Endodermal cell (in vitro differentiated cells): Measurements from ENCODE around the gene BSG. TPM values are rescaled to one million over a fixed set of nuclear protein-coding genes. Genes with fewer than 3 reads are reported as not detected.

Source experiments
- DNase-seq: peaks from one replicate; pipeline ENCODE4 v3.0.0-alpha.2; 2017
- H3K27ac ChIP-seq: 2 replicates; pipeline ENCODE4 v1.5.1; 2013; ENCODE audit warnings: mild to moderate bottlenecking, low read depth, low read length, moderate library complexity
- H3K27me3 ChIP-seq: 2 replicates; pipeline ENCODE4 v1.6.1; 2013; ENCODE audit warnings: mild to moderate bottlenecking, low read length, moderate library complexity; ENCODE audit not compliant: insufficient read depth, control insufficient read depth, poor library complexity, severe bottlenecking
- H3K36me3 ChIP-seq: 2 replicates; pipeline ENCODE4 v1.7.0; 2013; ENCODE audit warnings: mild to moderate bottlenecking, low read length, moderate library complexity; ENCODE audit not compliant: control insufficient read depth, insufficient read depth
- H3K4me1 ChIP-seq: one replicate; pipeline ENCODE4 v1.7.0; 2013; ENCODE audit warnings: low read length; ENCODE audit not compliant: control insufficient read depth, insufficient read depth
- H3K4me3 ChIP-seq: 2 replicates; pipeline ENCODE4 v1.5.1; 2013; ENCODE audit warnings: mild to moderate bottlenecking, low read length, moderate library complexity
- H3K9ac ChIP-seq: 2 replicates; pipeline ENCODE4 v1.6.1; 2013; ENCODE audit warnings: mild to moderate bottlenecking, low read length, moderate library complexity; ENCODE audit not compliant: poor library complexity, severe bottlenecking; ENCODE audit errors: extremely low read depth
- H3K9me3 ChIP-seq: 2 replicates; pipeline ENCODE4 v1.6.1; 2013; ENCODE audit warnings: mild to moderate bottlenecking, low read length, moderate library complexity; ENCODE audit not compliant: control insufficient read depth
- H3K27ac Mint-ChIP-seq: 2 replicates; pipeline ENCODE4 v1.8.0; 2020; ENCODE audit warnings: mixed read lengths
- H3K27me3 Mint-ChIP-seq: 2 replicates; pipeline ENCODE4 v1.8.0; 2021; ENCODE audit warnings: mild to moderate bottlenecking, mixed read lengths; ENCODE audit not compliant: insufficient read depth
- H3K36me3 Mint-ChIP-seq: 2 replicates; pipeline ENCODE4 v1.8.0; 2020; ENCODE audit warnings: low read depth, mixed read lengths
- H3K4me1 Mint-ChIP-seq: 2 replicates; pipeline ENCODE4 v1.8.0; 2020; ENCODE audit warnings: mixed read lengths
- H3K4me3 Mint-ChIP-seq: 2 replicates; pipeline ENCODE4 v1.8.0; 2020; ENCODE audit warnings: mild to moderate bottlenecking, moderate library complexity, mixed read lengths
- H3K9me3 Mint-ChIP-seq: 2 replicates; pipeline ENCODE4 v1.8.0; 2020; ENCODE audit warnings: mild to moderate bottlenecking, mixed read lengths
- WGBS, 2 experiments: methylation state at CpG; one replicate each; pipeline versions ENCODE4 v1.1.5 to v1.1.7; 2013; ENCODE audit warnings: missing lambda C conversion rate in 2 of 2, mixed read lengths in 1 of 2; ENCODE audit not compliant: insufficient coverage in 1 of 2, insufficient read length in 1 of 2; 5-methylcytosine and 5-hydroxymethylcytosine counted together
- total RNA-seq, 2 donors: library from RNA; stranded (reverse); fragmentation: NEBNext Ultra II Directional in 1 of 2; extraction: Animal tissue kit (Norgen Biotek cat#: 25700) in 1 of 2; gene quantifications; 2 replicates in 1 of 2; 3 replicates in 1 of 2; pipeline ENCODE4 v1.2.1, GENCODE V29; 2021
- TF ChIP-seq, protein P1 (sequence below): fragments of 200-600 bp; sonication (generic); conservative IDR thresholded peaks from 2 replicates; pipeline ENCODE4 v1.5.0; 2021; ENCODE audit warnings: antibody characterized with exemption, mild to moderate bottlenecking

The BSG gene
- total RNA-seq, 2 donors from 2014 or later = 808 to 833 TPM

- 87% methylated on average over 10 of the region's 10 CpGs; no CpG with 5 or more reads in 1 of the 2 experiments for WGBS, 2 experiments
- Histone ChIP-seq H3K27me3 (peaks cover 19% of the 10 kb centered on the region), H3K9ac (no peak overlapping the region), H3K9me3 (no peaks in the 10 kb centered on the region), H3K4me1 (no peaks in the 10 kb centered on the region), H3K27ac (no peak overlapping the region), H3K4me3 (no peak overlapping the region), H3K36me3 (peaks cover 20% of the 10 kb centered on the region)
- Mint-ChIP-seq H3K4me1 (peaks cover 3% of the 10 kb centered on the region), H3K4me3 (no peak overlapping the region), H3K36me3 (peaks cover 3% of the 10 kb centered on the region), H3K27me3 (peaks cover 20% of the 10 kb centered on the region), H3K27ac (no peak overlapping the region), H3K9me3 (no peaks in the 10 kb centered on the region)
- TF ChIP-seq, protein P1, sequence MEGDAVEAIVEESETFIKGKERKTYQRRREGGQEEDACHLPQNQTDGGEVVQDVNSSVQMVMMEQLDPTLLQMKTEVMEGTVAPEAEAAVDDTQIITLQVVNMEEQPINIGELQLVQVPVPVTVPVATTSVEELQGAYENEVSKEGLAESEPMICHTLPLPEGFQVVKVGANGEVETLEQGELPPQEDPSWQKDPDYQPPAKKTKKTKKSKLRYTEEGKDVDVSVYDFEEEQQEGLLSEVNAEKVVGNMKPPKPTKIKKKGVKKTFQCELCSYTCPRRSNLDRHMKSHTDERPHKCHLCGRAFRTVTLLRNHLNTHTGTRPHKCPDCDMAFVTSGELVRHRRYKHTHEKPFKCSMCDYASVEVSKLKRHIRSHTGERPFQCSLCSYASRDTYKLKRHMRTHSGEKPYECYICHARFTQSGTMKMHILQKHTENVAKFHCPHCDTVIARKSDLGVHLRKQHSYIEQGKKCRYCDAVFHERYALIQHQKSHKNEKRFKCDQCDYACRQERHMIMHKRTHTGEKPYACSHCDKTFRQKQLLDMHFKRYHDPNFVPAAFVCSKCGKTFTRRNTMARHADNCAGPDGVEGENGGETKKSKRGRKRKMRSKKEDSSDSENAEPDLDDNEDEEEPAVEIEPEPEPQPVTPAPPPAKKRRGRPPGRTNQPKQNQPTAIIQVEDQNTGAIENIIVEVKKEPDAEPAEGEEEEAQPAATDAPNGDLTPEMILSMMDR = no peak
- DNase-seq = peak; percentile 53
Measured at GRCh38 chr19:585551-586110, 13.2 kb downstream of the BSG start.

- Histone ChIP-seq H3K9ac (no peak overlapping the region), H3K9me3 (no peaks in the 10 kb centered on the region), H3K27me3 (peaks cover 44% of the 10 kb centered on the region), H3K4me3 (no peak overlapping the region), H3K27ac (no peak overlapping the region), H3K4me1 (no peaks in the 10 kb centered on the region), H3K36me3 (peaks cover 4% of the 10 kb centered on the region)
- Mint-ChIP-seq H3K4me1 (peaks cover 3% of the 10 kb centered on the region), H3K36me3 (no peaks in the 10 kb centered on the region), H3K4me3 (no peak overlapping the region), H3K27me3 (peaks cover 41% of the 10 kb centered on the region), H3K9me3 (no peaks in the 10 kb centered on the region), H3K27ac (no peak overlapping the region)
- peak; percentile 96 for DNase-seq
- WGBS, 2 experiments = 20 to 22% methylated on average over 28 to 41 of the region's 41 CpGs
- TF ChIP-seq, protein P1 = peak; percentile 78
Measured at GRCh38 chr19:588093-588740, 15.8 kb downstream of the BSG start.

DNA sequence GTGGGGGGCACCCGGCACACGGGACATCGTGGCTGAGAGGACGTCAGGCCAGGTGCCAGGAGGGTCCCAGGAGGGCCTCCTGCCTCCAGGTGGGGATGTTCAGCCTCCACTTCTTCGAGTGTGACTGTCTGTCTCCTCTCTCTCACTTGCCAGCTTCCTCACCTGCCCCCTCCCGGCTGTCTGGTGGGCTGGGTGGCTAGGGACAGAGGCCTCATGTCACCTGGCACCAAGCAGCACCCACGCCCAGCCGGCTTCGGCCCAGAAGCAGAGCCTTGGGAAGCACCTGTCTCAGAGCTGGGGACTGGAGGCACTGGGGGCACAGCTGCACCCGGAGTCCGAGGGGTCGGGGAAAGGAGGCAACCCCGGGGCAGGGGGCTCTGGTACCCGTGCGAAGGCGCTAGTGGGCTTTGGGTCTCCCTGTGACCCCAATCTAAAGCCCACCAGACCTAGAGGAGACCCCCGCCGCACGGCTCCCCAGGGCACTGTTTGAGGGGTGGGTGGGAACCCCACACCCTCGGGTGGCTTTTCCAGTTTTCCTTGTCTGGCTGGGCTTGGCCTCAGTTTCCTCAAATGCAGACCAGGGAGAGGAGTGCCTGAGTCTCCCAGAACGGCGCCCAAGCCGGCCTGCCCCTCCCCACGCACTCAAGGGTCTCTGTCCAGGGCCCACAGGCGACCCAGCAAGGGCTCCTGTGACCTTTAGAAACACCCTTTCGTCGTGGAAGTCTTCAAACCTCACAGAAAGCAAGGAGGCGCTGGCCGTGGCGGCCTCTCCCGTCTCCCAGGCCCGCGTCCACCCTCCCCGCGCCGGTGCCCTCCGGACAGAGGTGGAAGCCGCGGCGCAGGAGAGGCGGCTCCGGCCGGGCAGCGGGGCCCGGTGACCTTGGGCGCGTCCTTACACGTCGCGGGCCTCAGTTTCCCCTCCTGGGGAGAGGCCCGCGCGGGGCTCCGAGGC lies 16.6 kb downstream of the BSG start:
- H3K27me3 Mint-ChIP-seq = peaks cover 48% of the 10 kb centered on the region
- 23 to 29% methylated on average over 25 to 53 of the region's 54 CpGs for WGBS, 2 experiments
- no peak overlapping the region for H3K9ac ChIP-seq
- H3K27me3 ChIP-seq = peaks cover 52% of the 10 kb centered on the region
- peaks cover under 1% of the 10 kb centered on the region for H3K4me1 Mint-ChIP-seq
- no peaks in the 10 kb centered on the region for H3K9me3 Mint-ChIP-seq
- H3K36me3 Mint-ChIP-seq = no peaks in the 10 kb centered on the region
- TF ChIP-seq, protein P1 = no peak
- H3K27ac ChIP-seq = no peak overlapping the region
- DNase-seq = peak; percentile 73
- no peaks in the 10 kb centered on the region for H3K9me3 ChIP-seq
- no peaks in the 10 kb centered on the region for H3K4me1 ChIP-seq
- H3K36me3 ChIP-seq = no peaks in the 10 kb centered on the region
- H3K27ac Mint-ChIP-seq = no peak overlapping the region
- no peak overlapping the region for H3K4me3 ChIP-seq
- H3K4me3 Mint-ChIP-seq = peak overlapping the region; percentile 33
